A172 (cell line): ENCODE data around the gene FERMT3. TPM values are rescaled to one million over a fixed set of nuclear protein-coding genes. Genes with fewer than 3 reads are reported as not detected.
A peak's percentile ranks its signal among the peaks of the same experiment; 100 is the strongest.

Source experiments
- DNase-seq: peaks from one replicate; pipeline ENCODE4 v3.0.0-alpha.2; 2015; ENCODE audit warnings: low spot score
- total RNA-seq: library from RNA; depleted of rRNA; stranded (reverse); fragments of >200 nt; shearing (Covaris generic); gene quantifications from 2 replicates; pipeline ENCODE4 v1.2.3, GENCODE V29; 2014

FERMT3 gene
- total RNA-seq, 1 experiment from 2014 or later: 18.7 TPM

DNA sequence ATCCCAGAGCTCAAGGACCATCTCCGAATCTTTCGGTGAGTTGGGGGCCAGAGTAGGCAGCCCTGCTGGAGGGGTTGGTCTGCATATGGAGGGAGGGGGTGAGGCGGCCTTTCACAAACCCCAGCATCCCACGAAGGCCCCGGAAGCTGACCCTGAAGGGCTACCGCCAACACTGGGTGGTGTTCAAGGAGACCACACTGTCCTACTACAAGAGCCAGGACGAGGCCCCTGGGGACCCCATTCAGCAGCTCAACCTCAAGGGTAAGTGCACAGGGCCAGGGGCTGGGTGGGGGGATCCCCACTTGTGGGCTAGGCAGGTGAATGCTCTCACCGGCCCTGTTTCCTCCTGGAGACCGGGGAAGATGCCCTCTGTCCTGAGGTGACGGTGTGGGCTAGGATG is 13.2 kb downstream of the FERMT3 start:
- no peak for DNase-seq

DNA sequence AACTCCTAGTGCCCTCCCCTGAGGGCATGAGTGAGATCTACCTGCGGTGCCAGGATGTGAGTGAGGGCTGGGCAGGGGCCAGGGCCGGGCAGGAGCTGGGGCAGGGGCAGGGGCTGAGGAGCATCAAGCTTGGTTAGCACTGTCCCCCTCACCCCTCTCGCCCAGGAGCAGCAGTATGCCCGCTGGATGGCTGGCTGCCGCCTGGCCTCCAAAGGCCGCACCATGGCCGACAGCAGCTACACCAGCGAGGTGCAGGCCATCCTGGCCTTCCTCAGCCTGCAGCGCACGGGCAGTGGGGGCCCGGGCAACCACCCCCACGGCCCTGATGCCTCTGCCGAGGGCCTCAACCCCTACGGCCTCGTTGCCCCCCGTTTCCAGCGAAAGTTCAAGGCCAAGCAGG is 13.8 kb downstream of the FERMT3 start:
- no peak for DNase-seq

GRCh38 chr11:64220798-64221197 is 14.3 kb downstream of the FERMT3 start:
- DNase-seq: no peak

DNA sequence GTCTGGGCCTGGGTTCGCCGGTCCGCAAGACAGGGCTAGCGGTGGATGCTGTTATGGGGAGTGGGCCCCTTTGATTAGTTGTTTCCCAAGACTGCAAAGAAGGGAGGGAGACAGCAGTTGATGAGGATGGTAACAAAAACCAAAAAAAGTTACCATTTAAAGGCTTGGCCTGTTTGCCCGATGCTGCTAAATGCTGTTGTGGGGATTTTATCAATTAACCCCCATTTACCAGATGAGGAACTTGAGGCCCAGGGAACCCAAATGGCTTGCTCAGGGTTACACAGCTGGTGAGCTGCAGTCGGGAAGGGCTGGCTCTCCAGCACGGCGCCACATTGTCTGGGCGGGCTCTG is 16.1 kb downstream of the FERMT3 start:
- DNase-seq: no peak

DNA sequence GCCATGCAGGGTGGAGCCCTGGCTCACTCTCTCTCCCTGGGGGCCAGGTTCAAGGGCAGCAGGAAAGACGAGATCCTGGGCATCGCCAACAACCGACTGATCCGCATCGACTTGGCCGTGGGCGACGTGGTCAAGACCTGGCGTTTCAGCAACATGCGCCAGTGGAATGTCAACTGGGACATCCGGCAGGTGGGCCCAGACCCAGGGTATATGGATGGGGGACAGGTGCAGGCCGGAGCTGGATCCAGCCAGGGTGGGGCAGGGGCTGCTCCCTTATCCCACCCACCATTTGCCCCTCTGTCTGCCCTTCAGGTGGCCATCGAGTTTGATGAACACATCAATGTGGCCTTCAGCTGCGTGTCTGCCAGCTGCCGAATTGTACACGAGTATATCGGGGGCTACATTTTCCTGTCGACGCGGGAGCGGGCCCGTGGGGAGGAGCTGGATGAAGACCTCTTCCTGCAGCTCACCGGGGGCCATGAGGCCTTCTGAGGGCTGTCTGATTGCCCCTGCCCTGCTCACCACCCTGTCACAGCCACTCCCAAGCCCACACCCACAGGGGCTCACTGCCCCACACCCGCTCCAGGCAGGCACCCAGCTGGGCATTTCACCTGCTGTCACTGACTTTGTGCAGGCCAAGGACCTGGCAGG is 16.6 kb downstream of the FERMT3 start:
- no peak for DNase-seq

GRCh38 chr11:64224151-64224890 is 17.8 kb downstream of the FERMT3 start:
- peak; percentile 79 for DNase-seq

DNA sequence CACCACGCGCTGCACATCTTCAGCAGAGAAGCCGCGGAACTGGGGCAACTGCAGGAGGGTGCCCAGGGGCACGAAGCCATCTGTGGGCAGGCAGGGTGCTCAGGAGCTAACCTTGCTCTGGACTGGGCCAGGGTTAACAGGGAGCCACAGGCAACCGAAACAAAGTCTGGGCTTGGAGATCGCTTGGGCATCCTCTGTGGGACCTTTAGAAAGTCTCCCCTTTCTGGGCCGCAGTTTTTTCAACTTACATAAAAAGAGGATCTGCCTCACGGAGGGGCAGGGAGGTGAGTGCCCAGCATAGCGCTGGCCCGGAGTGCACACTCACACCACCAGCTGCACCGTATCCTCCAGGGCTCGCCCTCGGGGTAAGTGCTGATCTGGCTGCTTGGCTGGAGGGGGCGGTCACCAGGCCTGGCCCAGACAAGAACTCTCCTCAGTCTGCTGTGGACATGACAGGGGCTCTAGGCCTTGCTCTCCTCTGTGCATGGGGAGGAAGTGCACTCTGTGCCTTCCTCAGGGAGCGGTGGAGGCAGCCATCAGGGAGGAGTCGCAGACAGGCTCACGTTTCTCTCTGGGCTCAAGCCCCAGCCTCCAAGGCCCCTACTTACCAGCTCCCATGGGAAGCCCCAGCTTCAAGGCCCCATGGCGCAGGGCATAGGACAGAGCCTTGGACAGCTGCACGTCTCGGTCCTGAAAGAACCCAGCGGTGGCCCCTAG is 18.5 kb downstream of the FERMT3 start:
- no peak for DNase-seq

GRCh38 chr11:64225608-64226506 is 19.3 kb downstream of the FERMT3 start, which contains the start of the genes NUDT22 and TRPT1:
Gene NUDT22, plus strand, starts transcription at chr11:64226274. Its CDS starts 379 bp downstream, at chr11:64226653.
Gene TRPT1, minus strand, starts transcription at chr11:64226186. Its CDS starts 326 bp downstream, at chr11:64225860.
- peak; percentile 57 for DNase-seq

DNA sequence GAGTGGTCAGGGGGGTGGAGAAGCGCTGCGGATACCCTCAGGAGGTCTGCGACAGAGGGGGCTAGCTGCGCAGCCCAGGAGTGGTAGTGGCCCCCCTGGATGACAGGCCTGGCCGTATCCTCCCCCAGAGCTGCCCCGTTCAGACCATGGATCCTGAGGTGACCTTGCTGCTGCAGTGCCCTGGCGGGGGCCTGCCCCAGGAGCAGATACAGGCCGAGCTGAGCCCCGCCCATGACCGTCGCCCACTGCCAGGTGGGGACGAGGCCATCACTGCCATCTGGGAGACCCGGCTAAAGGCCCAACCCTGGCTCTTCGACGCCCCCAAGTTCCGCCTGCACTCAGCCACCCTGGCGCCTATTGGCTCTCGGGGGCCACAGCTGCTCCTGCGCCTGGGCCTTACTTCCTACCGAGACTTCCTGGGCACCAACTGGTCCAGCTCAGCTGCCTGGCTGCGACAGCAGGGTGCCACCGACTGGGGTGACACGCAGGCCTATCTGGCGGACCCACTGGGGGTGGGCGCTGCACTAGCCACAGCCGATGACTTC is 20.1 kb downstream of the FERMT3 start:
- DNase-seq: no peak

DNA sequence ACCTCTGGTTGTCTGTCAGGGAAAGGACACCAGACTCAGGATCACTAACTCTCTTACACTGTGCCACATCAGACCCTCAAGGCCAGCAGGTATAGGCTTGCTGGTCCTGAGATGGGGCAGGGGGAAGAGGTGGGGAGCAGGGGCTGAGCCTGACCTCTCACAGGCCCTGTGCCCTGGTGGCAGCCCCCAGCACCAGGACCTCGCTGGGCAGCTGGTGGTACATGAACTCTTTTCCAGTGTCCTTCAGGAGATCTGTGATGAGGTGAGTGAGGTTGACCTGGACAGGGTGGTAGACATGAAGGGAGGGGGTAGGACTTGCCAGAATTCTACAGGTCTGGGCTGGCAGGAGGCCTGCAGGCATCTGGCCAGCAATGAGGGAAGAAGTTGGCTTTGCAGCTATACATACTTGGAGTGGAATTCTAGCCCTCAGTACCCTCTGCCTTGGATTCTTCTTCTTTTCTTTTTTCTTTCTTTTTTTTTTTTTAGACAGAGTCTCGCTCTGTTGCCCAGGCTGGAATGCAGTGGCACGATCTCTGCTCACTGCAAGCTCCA is 21.0 kb downstream of the FERMT3 start:
- DNase-seq: no peak

DNA sequence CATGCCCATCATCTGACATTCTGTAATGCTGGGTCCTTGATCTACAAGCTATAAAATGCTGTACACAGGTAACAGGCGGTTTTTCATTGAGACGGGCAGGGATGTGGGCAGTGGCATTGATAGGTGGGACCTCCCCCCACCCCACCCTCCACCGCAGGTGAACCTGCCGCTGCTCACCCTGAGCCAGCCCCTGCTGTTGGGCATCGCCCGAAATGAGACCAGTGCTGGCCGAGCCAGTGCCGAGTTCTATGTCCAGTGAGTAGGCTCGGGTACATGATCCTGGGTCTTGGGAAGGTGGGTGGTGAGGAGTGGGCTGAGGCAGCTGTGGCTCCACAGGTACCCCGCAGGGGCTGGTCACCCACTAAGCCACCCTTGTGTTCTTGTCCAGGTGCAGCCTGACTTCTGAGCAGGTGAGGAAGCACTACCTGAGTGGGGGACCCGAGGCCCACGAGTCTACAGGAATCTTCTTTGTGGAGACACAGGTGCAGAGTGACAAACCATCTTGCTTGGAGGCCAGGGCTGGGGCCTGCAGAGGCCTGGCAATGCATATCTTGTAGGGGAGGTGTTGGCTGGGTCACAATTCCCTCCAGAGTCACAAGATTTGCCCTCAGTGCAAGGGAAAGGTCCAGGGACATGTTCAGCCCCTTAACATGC is 22.7 kb downstream of the FERMT3 start:
- no peak for DNase-seq

DNA sequence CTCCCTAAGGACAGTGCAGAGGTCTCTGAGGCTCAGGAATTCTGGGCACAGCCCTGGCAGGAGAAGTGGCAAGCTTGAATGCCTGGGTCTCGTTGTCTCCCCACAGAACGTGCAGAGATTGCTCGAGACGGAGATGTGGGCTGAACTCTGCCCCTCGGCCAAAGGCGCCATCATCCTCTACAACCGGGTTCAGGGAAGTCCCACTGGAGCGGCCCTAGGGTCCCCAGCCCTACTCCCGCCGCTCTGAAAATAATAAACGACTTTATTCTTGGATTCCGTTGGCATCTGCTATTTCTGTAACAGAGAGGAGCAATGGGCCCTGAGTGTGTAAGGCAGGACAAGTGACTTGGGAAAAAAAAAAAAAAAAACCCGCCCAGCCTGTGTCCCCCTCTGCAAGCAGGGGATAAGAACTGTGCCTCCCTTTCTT is 23.2 kb downstream of the FERMT3 start:
- DNase-seq: no peak

DNA sequence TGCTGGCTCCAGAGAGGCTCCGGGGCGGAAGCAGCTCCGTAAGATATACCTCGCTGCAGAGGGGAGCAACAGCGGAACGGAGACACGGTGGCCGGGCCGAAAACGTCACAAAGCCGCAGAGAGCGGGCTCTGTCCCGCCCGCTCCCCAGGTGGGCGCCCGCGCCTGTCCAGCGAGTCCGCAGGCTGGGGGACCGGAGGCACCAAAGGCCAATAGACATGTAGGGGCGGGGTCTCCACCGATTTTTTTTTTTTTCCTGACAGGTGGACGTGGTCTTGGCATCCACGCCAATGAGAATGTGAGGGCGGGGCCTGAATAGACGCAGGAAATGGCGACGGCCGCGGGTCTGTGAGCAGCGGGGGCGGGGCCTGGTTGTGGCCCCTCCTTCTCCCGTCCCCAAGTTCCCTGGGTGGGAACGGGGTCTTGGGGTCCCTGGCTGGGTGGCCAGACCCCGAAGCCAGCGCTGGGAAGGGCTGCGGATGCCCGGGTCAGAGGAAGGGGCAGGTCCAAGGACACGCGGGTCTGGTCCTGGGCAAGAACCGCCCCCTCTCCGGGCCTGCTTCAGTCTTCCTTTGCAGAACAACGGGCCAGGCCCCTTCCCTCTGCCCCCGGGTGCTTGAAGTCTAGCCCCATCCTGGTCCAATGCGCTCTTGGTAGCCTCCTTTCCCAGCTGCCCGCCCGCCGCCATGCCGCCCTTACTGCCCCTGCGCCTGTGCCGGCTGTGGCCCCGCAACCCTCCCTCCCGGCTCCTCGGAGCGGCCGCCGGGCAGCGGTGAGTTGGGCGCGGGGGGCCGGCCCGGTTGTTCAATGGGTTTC is 23.9 kb downstream of the FERMT3 start, which contains the start of gene DNAJC4:
TSS of gene DNAJC4 (plus strand) at position 378 of the 814 bp plus-strand sequence. CDS start at position 685, 307 bp downstream.
- DNase-seq: peak; percentile 84

- DNase-seq: no peak
These were observed 24.5 kb downstream of the FERMT3 start for GRCh38 chr11:64230985-64231365.

GRCh38 chr11:64231546-64231945 is 25.0 kb downstream of the FERMT3 start:
- DNase-seq: no peak

GRCh38 chr11:64232182-64232966 is 25.9 kb downstream of the FERMT3 start:
- DNase-seq: no peak

- DNase-seq: no peak
These were observed 26.4 kb downstream of the FERMT3 start for GRCh38 chr11:64232967-64233315.

DNA sequence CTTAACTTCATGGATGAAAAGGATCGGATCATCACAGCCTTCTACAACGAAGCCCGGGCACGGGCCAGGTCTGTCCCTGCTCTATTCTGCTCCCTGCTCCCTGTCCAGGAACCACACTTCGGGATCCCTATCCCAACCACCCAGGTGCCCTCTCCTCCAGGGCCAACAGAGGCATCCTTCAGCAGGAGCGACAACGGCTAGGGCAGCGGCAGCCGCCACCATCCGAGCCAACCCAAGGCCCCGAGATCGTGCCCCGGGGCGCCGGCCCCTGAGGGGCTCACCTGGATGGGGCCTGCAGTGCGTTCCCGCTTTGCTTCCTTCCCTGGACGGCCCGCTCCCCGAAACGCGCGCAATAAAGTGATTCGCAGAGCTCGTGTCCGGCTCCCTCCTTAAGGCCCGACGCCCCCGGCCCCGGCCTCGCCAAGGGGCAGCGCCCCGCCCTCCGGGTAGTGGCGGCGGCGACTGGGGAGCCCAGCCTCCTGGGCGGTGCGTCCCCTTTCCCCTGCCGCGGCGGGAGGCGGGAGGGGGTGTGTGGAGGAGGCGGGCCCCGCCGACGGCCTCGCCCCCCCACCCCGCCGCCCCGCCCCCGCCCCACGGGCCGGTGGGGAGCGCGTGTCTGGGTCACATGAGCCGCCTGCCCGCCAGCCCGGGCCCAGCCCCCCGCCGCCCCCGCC is 27.5 kb downstream of the FERMT3 start, which contains the start of gene VEGFB:
TSS of gene VEGFB (plus strand) at position 672 of the 674 bp plus-strand sequence. CDS start 250 bp downstream, outside the sequence.
- DNase-seq: no peak
